Measurements from ENCODE around the gene HDAC2. TPM values are rescaled to one million over a fixed set of nuclear protein-coding genes. Genes with fewer than 3 reads are reported as not detected.

The HDAC2 gene
- total RNA-seq, 3 donors from 2014 or later, result 49.3 to 76.2 (median 61.9) TPM

DNA sequence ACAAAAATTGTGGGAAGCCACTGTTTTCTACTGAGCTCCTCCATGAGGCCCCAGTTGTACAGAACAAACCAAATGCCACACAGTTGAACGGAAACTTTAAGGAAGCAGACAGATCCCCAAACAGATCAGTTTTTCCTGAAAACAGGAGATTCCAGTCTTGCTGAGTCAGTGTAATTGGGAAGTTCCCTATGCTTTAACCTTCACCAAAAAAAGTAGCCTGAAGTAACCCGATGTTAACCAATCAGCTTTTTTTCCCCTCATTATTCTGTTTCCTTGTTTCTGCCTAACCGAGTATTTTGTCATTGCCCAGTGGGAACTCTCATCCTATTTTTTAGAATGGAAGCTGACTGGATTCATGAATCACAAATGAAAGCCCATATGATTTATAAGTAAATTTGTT is 77.1 kb downstream of the HDAC2 start:
- Histone ChIP-seq H3K9me3 (peaks cover 5% of the 10 kb centered on the region), H3K4me1 (ENCODE audit: low read depth) (no peaks in the 10 kb centered on the region), H3K36me3 (ENCODE audit: low read depth) (no peaks in the 10 kb centered on the region), H3K4me3 (no peak overlapping the region)
- TF ChIP-seq, protein P1, sequence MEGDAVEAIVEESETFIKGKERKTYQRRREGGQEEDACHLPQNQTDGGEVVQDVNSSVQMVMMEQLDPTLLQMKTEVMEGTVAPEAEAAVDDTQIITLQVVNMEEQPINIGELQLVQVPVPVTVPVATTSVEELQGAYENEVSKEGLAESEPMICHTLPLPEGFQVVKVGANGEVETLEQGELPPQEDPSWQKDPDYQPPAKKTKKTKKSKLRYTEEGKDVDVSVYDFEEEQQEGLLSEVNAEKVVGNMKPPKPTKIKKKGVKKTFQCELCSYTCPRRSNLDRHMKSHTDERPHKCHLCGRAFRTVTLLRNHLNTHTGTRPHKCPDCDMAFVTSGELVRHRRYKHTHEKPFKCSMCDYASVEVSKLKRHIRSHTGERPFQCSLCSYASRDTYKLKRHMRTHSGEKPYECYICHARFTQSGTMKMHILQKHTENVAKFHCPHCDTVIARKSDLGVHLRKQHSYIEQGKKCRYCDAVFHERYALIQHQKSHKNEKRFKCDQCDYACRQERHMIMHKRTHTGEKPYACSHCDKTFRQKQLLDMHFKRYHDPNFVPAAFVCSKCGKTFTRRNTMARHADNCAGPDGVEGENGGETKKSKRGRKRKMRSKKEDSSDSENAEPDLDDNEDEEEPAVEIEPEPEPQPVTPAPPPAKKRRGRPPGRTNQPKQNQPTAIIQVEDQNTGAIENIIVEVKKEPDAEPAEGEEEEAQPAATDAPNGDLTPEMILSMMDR (IDR thresholded peaks at IDR 0.05), result no peak
- DNase-seq, result no peak
- intact Hi-C loops (cut with DNase I, micrococcal nuclease), result no loop called here
- ATAC-seq, result no peak

DNA sequence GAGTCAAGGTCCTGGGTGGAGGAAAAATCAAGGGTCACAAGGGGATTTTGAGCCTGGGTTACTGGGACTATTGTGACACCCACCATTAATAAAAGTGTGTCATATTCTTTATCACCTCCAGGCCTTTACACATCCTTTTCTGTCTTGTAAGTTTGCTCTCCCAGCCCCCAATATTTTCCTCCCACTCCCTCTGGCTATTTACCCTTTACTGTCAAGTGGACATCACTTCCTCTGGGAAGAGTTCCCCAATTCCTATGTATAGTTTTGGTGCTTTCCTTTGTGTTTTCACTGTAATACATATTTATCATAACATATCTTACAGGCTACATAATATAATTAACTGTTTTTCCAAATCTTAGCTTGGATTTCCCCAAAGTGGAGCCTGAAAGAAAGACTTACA is 77.5 kb downstream of the HDAC2 start:
- intact Hi-C loops (cut with DNase I, micrococcal nuclease), result no loop called here
- TF ChIP-seq, protein P1 (IDR thresholded peaks at IDR 0.05), result no peak
- Histone ChIP-seq H3K9me3 (peaks cover 5% of the 10 kb centered on the region), H3K4me1 (ENCODE audit: low read depth) (no peaks in the 10 kb centered on the region), H3K36me3 (ENCODE audit: low read depth) (no peaks in the 10 kb centered on the region), H3K4me3 (no peak overlapping the region)
- no peak for DNase-seq
- no peak for ATAC-seq

DNA sequence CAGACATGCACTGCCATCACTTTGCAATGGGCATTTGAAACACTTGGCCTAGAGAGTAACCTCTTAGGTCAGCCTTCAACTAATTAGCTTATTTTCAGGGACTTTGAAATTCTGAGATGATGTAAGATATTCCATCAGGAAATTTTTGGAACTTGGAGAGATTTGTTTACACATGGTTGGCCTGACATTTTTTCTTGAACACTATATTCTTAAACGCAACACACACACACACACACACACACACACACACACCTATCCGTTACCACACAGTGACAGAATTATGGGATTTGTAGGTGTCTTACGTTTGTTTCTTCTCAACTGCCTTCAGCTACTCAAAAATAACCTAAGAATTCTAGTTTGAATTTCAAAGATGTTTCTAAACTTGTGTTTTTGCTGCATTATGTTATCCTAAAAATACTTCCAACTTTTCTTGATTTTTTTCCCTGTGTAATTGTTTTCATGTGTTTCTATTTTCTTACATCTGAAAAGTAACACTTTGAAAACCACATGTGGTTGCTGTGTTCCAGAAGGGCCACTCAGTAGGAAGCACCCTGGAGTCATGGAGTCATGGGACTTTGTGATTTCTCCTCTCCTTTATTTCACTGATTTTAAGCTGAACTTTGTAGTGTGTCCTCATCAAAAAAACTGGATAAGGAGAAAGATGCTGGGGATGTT is 81.9 kb downstream of the HDAC2 start:
- DNase-seq (no peak), ATAC-seq (no peak)
- intact Hi-C loops (cut with DNase I, micrococcal nuclease), result loop anchor here in 1 of 2 donors (10.0 kb wide), 1 partner anchor 1104 kb away; no protein-coding TSS in a partner anchor
- H3K9me3 ChIP-seq, result peaks cover 5% of the 10 kb centered on the region
- TF ChIP-seq, protein P1 (IDR thresholded peaks at IDR 0.05), result no peak
- H3K36me3 ChIP-seq (ENCODE audit: low read depth), result no peaks in the 10 kb centered on the region
- H3K4me1 ChIP-seq (ENCODE audit: low read depth), result peaks cover 5% of the 10 kb centered on the region
- H3K4me3 ChIP-seq, result no peak overlapping the region

DNA sequence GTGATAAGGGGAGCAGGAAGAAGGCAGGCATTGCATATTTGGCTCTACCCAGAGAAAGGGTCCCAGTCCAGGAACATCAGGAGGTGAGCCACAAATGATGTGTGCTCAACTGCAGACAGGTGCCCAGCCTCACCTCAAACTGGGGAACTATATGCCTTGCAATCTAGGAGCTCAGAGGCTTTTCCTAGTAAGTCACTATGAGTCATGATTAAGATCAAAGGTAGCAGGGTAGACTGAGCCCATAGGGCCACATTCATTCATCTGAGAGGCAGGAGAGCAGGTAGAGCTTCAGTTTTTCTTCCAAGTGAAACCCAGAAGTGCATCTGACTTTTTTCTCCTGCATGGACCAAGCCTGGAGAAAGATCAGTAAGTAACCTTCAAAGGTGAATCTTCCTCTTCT is 82.5 kb downstream of the HDAC2 start:
- peaks cover 5% of the 10 kb centered on the region for H3K9me3 ChIP-seq
- intact Hi-C loops (cut with DNase I, micrococcal nuclease), result loop anchor here in 1 of 2 donors (10.0 kb wide), 1 partner anchor 1104 kb away; no protein-coding TSS in a partner anchor
- DNase-seq (no peak), ATAC-seq (peak; percentile 88)
- H3K4me3 ChIP-seq, result no peak overlapping the region
- TF ChIP-seq, protein P1 (IDR thresholded peaks at IDR 0.05), result no peak
- H3K36me3 ChIP-seq (ENCODE audit: low read depth), result no peaks in the 10 kb centered on the region
- peaks cover 5% of the 10 kb centered on the region for H3K4me1 ChIP-seq (ENCODE audit: low read depth)

DNA sequence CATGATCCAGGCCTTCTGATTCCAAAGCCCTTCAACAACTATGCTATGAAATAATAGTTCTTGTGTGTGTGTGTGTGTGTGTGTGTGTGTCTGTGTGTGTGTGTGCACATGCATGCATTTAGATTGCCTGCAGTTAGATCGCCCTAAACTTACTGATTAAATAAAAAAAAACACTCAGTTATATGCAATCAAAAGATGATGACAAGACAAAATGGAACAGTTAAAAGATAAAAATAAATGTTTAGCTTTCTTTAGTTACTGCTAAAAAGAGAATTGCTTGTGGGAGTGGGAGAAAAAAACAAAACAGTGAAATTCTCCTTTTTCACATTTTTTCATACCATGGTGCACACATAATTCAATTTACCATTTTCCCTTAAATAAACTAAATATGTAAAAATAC is 84.4 kb downstream of the HDAC2 start:
- intact Hi-C loops (cut with DNase I, micrococcal nuclease), result loop anchor here in 1 of 2 donors (10.0 kb wide), 1 partner anchor 1102 kb away; no protein-coding TSS in a partner anchor
- ATAC-seq, result no peak

More for the DNA sequence above, 84.4 kb downstream of the HDAC2 start:
- TF ChIP-seq, protein P1 (IDR thresholded peaks at IDR 0.05), result no peak
- Histone ChIP-seq H3K36me3 (ENCODE audit: low read depth) (no peaks in the 10 kb centered on the region), H3K4me3 (no peak overlapping the region), H3K4me1 (ENCODE audit: low read depth) (peaks cover 5% of the 10 kb centered on the region), H3K9me3 (peaks cover 3% of the 10 kb centered on the region)
- DNase-seq, result no peak

Data from mucosa of descending colon (tissue), 3 donors.